CD4-positive, alpha-beta T cell treated with Interleukin-17A for 1 hour (primary cell): ENCODE results near the gene DHRSX.
"Not testable (repeated sequence)": the region's sequence is repeated elsewhere in the genome, so short reads cannot be mapped to it uniquely, and the experiment has no call there.

Experiments
- DNase-seq: peaks from one replicate; pipeline ENCODE4 v3.0.0-alpha.2; 2020

DHRSX gene

DNA sequence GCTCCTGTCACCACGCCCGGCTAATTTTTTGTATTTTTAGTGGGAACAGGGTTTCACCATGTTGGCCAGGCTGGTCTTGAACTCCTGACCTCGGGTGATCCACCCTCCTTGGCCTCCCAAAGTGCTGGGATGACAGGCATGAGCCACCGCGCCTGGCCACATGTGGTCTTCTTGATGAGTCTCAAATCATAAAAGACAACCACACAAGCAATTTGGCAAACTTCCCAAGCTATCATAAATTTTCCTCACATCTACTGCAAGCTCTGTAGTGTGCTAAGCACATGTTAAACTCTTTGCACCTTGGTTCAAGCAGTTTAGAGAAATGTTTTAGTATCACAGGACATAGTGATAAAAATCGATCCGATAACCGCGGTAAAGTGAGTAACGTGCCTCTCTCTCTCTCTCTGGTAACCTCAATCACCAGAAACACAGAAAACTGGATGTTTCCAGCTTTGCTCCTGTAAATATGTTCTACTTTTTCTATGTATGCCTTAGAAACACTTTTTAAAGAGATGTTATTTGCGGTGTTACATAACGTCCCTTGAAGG is 256.8 kb downstream of the DHRSX start:
- no peak for DNase-seq

DNA sequence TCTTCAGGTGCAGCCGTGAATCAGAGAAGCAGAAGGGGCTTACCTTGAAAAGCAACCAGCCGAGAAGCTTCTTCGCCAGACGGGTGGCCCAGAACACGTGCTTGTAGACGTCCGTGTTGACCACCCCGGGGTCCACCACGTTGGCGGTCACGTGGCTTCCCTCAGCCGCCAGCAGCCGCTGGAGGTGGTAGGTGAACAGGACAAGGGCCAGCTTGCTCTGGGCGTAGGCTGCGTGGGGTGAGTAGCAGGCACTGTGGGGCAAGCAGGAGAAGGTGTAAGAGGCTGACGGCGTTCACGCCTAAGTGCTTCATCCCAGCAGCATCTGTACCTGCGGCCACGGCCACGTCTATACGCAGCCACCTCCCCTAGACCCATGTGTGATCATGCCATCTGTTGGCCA is 257.8 kb downstream of the DHRSX start:
- DNase-seq: no peak

DNA sequence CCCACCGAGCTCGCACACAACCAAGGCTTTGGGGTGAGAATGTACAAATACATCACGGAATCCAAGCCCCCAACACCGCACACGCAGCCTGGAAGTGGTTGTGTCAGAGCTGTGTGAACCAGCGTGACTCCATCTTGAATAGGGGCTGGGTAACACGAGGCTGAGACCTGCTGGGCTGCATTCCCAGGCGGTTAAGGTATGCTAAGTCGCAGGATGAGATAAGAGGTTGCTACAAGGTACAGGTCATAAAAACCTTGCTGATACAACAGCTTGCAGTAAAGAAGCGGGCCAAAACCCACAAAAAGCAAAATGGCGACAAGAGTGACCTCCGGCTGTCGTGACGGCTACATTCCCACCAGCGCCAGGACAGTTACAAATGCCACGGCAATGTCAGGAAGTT is 258.4 kb downstream of the DHRSX start:
- no peak for DNase-seq

- not testable (repeated sequence) for DNase-seq
These were observed 259.3 kb downstream of the DHRSX start for GRCh38 chrX:2241496-2241895.

DNA sequence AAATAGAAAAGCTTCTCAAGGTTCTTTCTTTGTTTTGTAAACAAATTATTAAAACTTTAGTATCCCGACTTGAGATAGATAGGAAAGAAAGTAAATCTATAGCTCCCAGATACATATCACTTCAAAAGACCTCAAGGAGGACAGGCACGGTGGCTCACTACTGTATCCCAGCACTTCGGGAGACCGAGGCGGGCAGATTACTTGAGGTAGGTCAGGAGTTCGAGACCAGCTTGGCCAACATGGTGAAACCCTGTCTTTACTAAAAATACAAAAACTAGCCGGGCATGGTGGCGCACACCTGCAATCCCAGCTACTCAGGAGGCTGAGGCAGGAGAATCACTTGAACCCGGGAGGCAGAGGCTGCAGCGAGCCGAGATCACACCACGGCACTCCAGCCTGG is 260.0 kb downstream of the DHRSX start:
- DNase-seq: not testable (repeated sequence)

DNA sequence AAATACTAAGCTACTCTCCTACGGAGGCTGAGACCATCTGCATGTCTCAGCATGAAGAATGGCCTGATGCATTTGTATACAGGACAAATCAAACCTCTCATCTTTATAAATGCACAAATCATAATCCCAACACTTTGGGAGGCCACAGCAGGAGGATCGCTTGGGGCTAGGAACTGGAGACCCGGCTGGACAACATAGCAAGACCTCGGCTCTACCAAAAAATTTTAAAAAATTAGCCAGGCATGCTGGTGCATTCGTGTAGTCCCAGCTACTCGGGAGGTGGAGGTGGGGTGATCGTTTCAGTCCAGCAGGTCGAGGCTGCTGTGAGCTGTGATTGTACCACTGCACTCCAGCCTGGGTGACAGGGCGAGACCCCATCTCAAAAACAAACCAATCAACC is 262.8 kb downstream of the DHRSX start:
- no peak for DNase-seq

- DNase-seq: no peak
These were observed 269.1 kb downstream of the DHRSX start for GRCh38 chrX:2231570-2232192.

GRCh38 chrX:2230457-2230856 is 270.3 kb downstream of the DHRSX start:
- DNase-seq: no peak

DNA sequence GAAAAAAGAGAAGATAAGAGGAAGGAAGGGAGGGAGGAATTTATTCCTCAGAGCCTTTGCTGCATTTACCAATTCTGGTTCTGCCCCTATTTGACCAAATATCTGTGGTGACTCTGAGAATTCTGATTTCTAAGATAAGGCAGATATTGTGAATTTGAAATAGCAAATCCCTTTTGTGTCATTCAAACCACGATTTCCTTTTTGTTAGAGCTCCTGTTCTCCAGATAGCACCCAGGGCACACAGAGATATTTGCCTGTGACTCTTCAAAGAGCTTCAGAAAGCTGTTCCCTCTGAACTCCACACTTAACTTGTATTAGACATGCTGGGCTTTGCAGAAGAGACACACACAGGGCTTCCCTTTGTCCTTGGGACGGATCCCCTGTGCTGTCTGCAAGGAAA is 272.2 kb downstream of the DHRSX start:
- no peak for DNase-seq

GRCh38 chrX:2226906-2227656 is 273.7 kb downstream of the DHRSX start:
- no peak for DNase-seq

DNA sequence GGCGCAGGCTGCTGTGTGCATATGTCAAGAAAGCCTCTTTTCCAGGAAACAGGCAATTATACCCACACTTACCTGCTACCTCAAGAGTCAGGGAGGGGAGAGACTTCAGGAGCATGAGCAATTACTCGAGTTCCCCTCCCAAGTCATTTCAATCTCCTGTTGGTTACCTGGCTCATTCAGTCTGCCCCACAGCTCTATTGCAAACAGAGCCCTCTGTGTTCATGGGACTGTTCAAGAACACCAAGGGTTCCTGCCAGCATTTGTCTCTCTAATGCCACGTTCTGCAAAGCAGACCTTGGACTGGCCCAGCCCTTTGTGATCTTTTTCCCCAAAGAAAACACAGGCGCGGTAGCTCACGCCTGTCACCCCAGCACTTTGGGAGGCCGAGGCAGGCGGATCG is 274.6 kb downstream of the DHRSX start:
- no peak for DNase-seq

GRCh38 chrX:2224597-2225235 is 276.1 kb downstream of the DHRSX start:
- DNase-seq: no peak

DNA sequence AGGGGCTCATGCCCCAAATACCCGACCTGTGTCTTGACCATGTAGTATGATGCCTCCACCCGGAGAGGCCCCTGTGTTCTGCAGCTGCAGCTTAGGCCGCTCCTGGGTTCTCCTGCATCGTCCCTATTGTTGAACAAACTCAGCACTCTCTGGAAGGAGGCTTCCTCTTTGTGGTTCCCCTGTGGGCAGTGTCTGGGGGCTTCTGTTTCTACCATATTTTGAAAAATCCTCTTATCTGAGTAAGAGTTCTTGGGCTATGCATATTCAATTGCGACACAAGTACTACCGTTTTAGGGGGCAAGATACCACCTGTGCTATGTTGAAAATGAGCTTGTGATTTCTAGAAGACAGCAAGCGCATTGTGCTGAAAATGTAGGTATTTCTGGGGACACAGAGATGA is 276.6 kb downstream of the DHRSX start:
- no peak for DNase-seq

GRCh38 chrX:2220829-2221567 is 279.8 kb downstream of the DHRSX start:
- no peak for DNase-seq

GRCh38 chrX:2220296-2220695 is 280.5 kb downstream of the DHRSX start:
- no peak for DNase-seq

DNA sequence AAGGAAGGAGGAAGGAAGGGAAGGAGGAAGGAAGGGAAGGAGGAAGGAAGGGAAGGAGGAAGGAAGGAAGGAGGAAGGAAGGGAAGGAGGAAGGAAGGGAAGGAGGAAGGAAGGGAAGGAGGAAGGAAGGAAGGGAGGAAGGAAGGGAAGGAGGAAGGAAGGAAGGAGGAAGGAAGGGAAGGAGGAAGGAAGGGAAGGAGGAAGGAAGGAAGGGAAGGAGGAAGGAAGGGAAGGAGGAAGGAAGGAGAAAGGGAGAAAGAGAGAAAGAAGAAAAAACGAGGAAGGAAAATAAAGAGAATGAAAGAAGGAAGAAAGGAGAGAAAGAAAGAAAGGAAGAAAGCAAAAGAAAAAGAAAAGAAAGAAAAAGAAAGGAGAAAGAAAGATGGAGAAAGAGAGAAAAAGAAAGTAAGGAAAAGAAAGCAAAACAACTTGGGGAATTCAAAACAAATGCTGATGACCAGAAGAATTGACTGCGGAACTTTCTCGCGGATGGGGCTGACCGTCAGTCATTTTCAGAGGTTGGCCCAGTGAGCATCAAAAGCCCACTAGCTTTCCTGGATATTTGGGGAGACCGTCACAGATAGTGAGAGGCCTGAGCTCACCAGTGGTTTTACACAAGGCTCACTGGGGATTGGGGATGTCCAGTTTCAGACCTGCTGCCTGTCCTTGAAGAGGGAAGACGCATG is 286.5 kb downstream of the DHRSX start:
- not testable (repeated sequence) for DNase-seq

DNA sequence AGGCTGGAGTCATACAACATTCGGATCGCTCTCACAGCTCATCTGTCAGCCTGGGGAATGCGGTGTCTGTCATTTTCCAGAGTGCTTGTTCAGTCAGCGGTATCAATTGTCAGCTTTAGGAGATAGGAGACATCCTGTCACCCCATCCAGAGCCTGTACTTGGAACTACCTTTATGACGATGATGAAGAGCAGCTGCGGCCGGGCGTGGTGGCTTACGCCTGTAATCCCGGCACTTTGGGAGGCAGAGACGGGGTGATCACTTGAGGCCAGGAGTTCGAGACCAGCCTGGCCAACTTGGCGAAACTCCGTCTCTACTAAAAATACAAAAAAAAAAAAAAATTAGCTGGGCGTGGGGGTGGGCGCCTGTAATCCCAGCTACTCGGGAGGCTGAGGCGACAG is 289.1 kb downstream of the DHRSX start:
- not testable (repeated sequence) for DNase-seq

DNA sequence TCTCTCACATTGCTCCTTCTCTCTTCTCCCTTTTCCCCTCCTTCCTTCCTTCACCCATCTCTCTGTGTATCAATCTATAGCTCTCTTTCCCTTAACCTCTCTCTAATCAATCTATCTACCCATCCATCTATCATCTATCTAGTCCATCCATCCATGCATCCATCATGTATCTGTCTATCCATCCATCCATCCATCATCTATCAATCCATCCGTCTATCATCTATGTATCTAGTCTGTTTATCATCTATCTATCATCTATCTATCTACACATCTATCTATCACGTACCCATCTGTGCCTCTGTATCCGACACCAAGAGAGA is 307.5 kb downstream of the DHRSX start:
- DNase-seq: no peak

GRCh38 chrX:2192584-2193272 is 308.0 kb downstream of the DHRSX start:
- DNase-seq: no peak

GRCh38 chrX:2188840-2189239 is 311.9 kb downstream of the DHRSX start:
- DNase-seq: no peak

DNA sequence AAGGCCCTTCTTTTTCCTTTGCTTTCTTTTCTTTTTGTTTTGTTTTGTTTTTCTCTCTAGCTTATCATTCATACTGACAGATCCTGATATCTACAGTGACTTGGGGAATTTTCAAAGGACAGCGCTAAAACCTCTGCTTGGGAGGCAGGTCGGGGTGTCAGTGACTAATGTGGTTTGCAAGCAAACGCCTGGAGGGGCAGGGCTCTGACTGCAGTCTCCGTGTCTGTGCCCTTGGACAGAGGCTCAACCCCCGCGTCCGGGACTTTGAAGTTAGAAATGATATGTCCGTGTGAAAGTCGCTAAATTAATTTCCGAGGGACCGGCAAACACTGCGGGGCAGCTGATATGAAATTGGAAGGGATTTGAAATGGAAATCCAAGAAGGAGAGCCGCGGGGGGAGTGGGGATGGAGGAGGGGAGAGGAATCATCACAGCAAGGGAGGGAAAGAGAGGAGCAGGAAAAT is 312.4 kb downstream of the DHRSX start:
- DNase-seq: no peak
